ENCODE results near the gene ABCD4. TPM values are rescaled to one million over a fixed set of nuclear protein-coding genes. Genes with fewer than 3 reads are reported as not detected.

Gene ABCD4
- total RNA-seq, 1 donor from 2014 or later = 151 TPM

DNA sequence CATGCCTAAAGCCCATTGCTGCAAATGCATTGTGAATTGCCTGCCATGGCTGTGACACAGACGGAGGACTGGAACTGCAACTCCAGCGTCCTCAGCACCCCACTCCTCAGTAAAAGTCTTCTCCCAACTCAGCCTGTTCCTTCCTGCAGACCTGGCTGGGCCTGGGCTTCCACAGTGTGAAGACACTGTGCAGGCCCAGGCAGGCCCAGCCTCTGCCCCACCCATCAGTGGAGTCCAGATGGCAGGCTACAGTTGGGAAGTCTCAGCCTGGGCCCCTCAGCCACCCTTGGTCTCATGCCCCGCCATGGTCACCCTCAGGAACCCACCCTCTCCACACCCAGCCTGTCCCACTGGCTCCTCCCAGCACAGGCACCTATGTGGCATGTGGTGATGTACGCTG, 41.4 kb downstream of the ABCD4 start:
- TF ChIP-seq, protein P1, sequence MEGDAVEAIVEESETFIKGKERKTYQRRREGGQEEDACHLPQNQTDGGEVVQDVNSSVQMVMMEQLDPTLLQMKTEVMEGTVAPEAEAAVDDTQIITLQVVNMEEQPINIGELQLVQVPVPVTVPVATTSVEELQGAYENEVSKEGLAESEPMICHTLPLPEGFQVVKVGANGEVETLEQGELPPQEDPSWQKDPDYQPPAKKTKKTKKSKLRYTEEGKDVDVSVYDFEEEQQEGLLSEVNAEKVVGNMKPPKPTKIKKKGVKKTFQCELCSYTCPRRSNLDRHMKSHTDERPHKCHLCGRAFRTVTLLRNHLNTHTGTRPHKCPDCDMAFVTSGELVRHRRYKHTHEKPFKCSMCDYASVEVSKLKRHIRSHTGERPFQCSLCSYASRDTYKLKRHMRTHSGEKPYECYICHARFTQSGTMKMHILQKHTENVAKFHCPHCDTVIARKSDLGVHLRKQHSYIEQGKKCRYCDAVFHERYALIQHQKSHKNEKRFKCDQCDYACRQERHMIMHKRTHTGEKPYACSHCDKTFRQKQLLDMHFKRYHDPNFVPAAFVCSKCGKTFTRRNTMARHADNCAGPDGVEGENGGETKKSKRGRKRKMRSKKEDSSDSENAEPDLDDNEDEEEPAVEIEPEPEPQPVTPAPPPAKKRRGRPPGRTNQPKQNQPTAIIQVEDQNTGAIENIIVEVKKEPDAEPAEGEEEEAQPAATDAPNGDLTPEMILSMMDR (IDR thresholded peaks at IDR 0.05; ENCODE audit: unreplicated experiment) = no peak
- no peak for DNase-seq (ENCODE audit: low spot score)
- H3K36me3 Mint-ChIP-seq (ENCODE audit: low read depth, unreplicated experiment) = peaks cover 3% of the 10 kb centered on the region
- peaks cover 8% of the 10 kb centered on the region for H3K27me3 Mint-ChIP-seq (ENCODE audit: unreplicated experiment)
- H3K9me3 Mint-ChIP-seq (ENCODE audit: unreplicated experiment) = no peaks in the 10 kb centered on the region
- H3K27ac Mint-ChIP-seq (ENCODE audit: unreplicated experiment) = no peak overlapping the region
- H3K4me1 Mint-ChIP-seq (ENCODE audit: unreplicated experiment) = peaks cover 7% of the 10 kb centered on the region
- H3K4me3 Mint-ChIP-seq (ENCODE audit: unreplicated experiment) = no peak overlapping the region

DNA sequence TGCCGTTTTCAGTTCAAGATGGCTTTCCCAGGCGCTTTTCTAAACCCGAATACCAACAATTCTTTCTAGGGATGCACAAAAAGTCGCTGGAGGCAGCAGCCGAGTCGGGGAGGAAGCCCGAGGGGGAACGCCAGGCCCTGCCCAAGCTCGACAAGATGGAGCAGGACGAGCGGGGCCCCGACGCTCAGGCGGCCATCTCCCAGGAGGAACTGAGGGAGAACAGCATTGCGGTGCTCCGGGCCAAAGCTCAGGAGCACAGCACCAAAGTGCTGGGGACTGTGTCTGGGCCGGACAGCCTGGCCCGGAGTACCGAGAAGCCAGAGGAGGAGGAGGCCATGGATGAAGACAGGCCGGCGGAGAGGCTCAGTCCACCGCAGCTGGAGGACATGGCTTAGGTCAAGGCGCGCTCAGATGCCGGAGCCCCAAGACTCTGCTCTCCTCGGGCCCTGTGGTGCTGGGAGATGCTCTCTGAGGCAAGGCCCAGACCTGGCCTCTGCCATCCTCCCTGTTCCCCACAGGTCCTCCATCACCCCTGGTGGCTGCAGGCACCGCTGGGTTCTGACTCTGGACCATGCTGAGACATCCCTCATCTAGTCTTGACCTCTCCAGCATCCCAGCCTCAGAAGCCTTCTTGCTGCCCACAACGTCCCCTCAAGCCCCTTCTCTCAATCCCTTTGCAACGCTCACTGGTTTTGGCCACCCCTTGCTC, 42.1 kb downstream of the ABCD4 start:
- DNase-seq (ENCODE audit: low spot score) = no peak
- no peak overlapping the region for H3K27ac Mint-ChIP-seq (ENCODE audit: unreplicated experiment)
- H3K4me1 Mint-ChIP-seq (ENCODE audit: unreplicated experiment) = peaks cover 4% of the 10 kb centered on the region
- no peaks in the 10 kb centered on the region for H3K9me3 Mint-ChIP-seq (ENCODE audit: unreplicated experiment)
- TF ChIP-seq, protein P1 (IDR thresholded peaks at IDR 0.05; ENCODE audit: unreplicated experiment) = no peak
- peaks cover 3% of the 10 kb centered on the region for H3K36me3 Mint-ChIP-seq (ENCODE audit: low read depth, unreplicated experiment)
- H3K27me3 Mint-ChIP-seq (ENCODE audit: unreplicated experiment) = peaks cover 8% of the 10 kb centered on the region
- H3K4me3 Mint-ChIP-seq (ENCODE audit: unreplicated experiment) = no peak overlapping the region

DNA sequence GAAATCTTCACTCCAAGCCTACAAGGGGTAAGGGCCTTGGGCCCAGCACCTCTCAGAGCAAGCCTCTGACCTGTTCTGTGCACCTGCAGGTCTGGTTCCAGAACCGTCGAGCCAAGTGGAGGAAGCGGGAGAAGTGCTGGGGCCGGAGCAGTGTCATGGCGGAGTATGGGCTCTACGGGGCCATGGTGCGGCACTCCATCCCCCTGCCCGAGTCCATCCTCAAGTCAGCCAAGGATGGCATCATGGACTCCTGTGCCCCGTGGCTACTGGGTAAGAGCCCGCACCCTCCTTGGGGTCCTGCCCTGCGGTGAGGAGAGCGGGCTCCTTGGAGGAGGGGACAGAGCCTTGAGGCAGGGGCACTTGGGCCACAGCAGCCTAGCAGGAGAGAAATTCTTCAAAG, 43.2 kb downstream of the ABCD4 start:
- Mint-ChIP-seq H3K27me3 (ENCODE audit: unreplicated experiment) (peaks cover 8% of the 10 kb centered on the region), H3K27ac (ENCODE audit: unreplicated experiment) (no peak overlapping the region)
- TF ChIP-seq, protein P1 (IDR thresholded peaks at IDR 0.05; ENCODE audit: unreplicated experiment) = no peak

DNA sequence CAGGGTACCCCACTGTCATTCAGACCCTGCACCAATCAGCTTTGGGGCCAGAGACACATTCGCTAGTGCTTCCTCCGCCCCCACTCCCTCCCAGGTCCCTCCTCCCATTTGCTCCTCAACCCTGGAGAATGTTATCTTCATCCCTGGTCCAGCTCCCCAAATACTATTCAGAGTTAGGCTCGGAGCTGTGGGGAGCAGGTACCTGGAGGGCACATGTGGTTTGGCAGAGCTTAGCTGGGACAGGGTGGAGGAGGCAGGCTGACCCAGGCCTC, 44.0 kb downstream of the ABCD4 start:
- H3K9me3 Mint-ChIP-seq (ENCODE audit: unreplicated experiment) = no peaks in the 10 kb centered on the region
- H3K4me1 Mint-ChIP-seq (ENCODE audit: unreplicated experiment) = no peaks in the 10 kb centered on the region
- H3K36me3 Mint-ChIP-seq (ENCODE audit: low read depth, unreplicated experiment) = peaks cover 3% of the 10 kb centered on the region
- no peak overlapping the region for H3K4me3 Mint-ChIP-seq (ENCODE audit: unreplicated experiment)
- DNase-seq (ENCODE audit: low spot score) = no peak
- TF ChIP-seq, protein P1 (IDR thresholded peaks at IDR 0.05; ENCODE audit: unreplicated experiment) = no peak
- H3K27me3 Mint-ChIP-seq (ENCODE audit: unreplicated experiment) = peaks cover 8% of the 10 kb centered on the region
- H3K27ac Mint-ChIP-seq (ENCODE audit: unreplicated experiment) = no peak overlapping the region

More for the DNA sequence above, 43.2 kb downstream of the ABCD4 start:
- H3K9me3 Mint-ChIP-seq (ENCODE audit: unreplicated experiment) = no peaks in the 10 kb centered on the region
- H3K4me3 Mint-ChIP-seq (ENCODE audit: unreplicated experiment) = no peak overlapping the region
- peaks cover 3% of the 10 kb centered on the region for H3K36me3 Mint-ChIP-seq (ENCODE audit: low read depth, unreplicated experiment)
- no peak for DNase-seq (ENCODE audit: low spot score)
- H3K4me1 Mint-ChIP-seq (ENCODE audit: unreplicated experiment) = no peaks in the 10 kb centered on the region

DNA sequence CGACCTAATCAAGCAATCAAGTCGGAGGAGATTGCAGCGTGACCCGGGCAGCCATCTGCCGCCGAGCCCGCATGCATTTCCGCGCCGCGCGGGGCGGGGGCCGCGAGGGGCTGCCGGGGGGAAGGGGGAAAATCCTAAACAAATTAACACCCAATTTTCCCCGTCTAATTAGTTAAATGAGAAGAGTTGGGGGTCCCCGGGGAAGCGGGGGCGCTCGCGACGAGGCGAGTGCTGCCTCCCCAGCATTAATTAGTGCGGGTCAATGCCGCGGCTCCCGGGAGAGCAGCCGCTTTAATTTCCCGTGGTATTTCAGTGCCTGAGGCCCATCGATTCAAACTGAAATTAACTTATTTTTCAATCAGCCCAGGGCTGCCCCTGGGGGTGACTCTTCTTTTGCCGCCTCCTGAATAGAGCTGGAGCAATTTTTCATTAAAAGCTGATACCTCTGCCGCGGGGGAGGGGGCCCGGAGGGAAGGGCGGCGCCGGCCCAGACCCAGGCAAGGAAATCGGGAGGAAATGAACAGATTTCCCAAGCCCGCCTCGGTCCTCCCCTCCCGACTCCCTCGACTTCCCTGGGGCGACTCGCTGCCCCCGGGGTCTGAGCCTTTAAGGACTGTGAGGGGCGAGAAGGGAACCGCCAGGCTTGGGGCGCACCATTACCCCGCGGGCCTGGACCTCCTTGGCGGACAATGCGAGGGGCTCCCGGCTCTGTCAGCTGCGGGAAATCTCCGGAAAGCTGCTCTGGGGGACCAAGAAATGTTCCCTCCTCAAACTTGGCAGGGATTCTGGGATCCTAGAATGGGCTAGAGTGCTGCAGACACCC, 44.6 kb downstream of the ABCD4 start:
- H3K9me3 Mint-ChIP-seq (ENCODE audit: unreplicated experiment) = no peaks in the 10 kb centered on the region
- H3K4me1 Mint-ChIP-seq (ENCODE audit: unreplicated experiment) = no peaks in the 10 kb centered on the region
- H3K4me3 Mint-ChIP-seq (ENCODE audit: unreplicated experiment) = peak overlapping the region; percentile 87
- H3K36me3 Mint-ChIP-seq (ENCODE audit: low read depth, unreplicated experiment) = peaks cover 3% of the 10 kb centered on the region
- H3K27me3 Mint-ChIP-seq (ENCODE audit: unreplicated experiment) = peaks cover 10% of the 10 kb centered on the region
- TF ChIP-seq, protein P1 (IDR thresholded peaks at IDR 0.05; ENCODE audit: unreplicated experiment) = no peak
- peak overlapping the region; percentile 67 for H3K27ac Mint-ChIP-seq (ENCODE audit: unreplicated experiment)
- no peak for DNase-seq (ENCODE audit: low spot score)

Measured in endothelial cell (in vitro differentiated cells).